ENCODE results near the gene PPM1L.
A peak's percentile ranks its signal among the peaks of the same experiment; 100 is the strongest.

Gene PPM1L

DNA sequence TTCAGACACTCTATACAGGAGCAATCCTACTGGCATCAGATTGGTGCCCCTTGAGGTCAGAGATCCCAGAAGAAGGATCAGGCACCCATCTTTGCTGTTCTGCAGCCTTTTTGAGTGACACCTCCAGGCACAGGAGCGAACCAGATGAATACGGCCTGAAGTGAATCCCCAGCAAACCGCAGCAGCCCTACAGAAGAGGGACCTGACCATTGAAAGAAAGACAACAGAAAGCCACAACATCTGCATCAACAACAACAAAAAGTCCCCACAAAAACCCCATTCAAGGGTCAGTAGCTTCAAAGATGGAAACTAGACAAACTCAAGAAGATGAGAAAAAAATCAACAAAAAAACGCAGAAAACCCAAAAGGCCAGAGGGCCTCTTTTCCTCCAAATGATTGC is 130.4 kb downstream of the PPM1L start:
- intact Hi-C loops (cut with DNase I): no loop called here
- no peak for DNase-seq

DNA sequence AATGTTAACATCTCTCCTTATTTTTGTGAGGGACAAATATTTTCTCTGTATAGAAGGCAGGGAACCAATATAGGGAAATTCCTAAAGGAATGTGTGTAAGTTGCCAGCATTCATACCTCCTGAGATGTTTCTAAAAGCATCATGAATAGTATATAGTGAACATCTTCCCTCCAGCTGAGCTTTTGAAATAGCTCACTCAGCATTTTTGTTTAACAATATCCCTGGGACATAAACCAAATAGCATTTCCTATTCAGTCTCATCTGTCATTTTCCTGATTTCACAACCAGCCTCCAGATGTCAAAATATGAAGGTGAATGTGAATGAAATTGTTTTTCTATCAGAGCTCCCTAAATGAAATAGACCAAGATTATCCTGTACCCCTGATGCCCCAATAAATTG is 137.2 kb downstream of the PPM1L start:
- DNase-seq: no peak
- intact Hi-C loops (cut with DNase I): no loop called here

GRCh38 chr3:160904691-160905090 is 148.7 kb downstream of the PPM1L start:
- intact Hi-C loops (cut with DNase I): no loop called here
- DNase-seq: no peak

- DNase-seq: no peak
- intact Hi-C loops (cut with DNase I): no loop called here
These were observed 150.6 kb downstream of the PPM1L start for GRCh38 chr3:160906646-160907045.

- no peak for DNase-seq
- intact Hi-C loops (cut with DNase I): no loop called here
These were observed 153.9 kb downstream of the PPM1L start for GRCh38 chr3:160909917-160910316.

DNA sequence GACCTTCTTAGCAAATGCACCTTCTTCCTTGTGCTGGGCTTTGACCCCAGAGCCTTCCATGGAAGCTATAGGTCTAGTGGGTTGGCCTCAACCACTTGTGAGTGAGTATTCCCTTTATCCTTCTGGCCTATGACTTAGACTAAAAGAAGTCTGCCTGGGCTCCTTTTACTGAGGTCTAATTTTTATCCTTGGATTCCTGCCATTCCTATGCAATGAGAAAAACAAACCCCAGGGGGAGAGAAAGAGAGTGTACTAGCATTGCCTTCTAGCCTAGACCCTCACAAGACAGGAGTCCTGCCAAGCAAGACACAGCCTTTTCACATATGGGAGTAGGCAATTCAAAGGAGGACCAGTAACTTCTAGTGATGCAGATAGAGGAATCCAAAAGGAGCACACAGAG is 155.4 kb downstream of the PPM1L start:
- DNase-seq: no peak
- intact Hi-C loops (cut with DNase I): no loop called here

DNA sequence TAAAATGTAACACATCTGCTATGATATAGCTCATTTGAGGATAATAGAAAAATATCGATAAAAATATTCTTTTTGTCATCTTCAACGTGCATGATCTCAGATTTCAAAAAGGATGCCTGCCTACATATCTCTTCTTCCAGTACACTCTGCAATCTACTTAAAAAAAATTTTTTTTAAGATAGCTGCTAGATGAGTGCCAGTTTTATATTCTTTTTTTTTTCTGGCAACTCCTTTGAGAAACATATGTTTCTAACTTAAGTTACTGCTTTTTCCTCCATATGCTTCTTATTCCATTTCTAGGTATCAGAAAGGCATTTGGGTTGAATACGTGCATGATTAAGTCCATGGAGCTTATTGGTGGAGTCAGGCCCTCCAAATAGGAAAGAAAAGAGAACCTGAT is 160.4 kb downstream of the PPM1L start:
- intact Hi-C loops (cut with DNase I): no loop called here
- DNase-seq: no peak

- no peak for DNase-seq
- intact Hi-C loops (cut with DNase I): no loop called here
These were observed 163.9 kb downstream of the PPM1L start for GRCh38 chr3:160919942-160920341.

DNA sequence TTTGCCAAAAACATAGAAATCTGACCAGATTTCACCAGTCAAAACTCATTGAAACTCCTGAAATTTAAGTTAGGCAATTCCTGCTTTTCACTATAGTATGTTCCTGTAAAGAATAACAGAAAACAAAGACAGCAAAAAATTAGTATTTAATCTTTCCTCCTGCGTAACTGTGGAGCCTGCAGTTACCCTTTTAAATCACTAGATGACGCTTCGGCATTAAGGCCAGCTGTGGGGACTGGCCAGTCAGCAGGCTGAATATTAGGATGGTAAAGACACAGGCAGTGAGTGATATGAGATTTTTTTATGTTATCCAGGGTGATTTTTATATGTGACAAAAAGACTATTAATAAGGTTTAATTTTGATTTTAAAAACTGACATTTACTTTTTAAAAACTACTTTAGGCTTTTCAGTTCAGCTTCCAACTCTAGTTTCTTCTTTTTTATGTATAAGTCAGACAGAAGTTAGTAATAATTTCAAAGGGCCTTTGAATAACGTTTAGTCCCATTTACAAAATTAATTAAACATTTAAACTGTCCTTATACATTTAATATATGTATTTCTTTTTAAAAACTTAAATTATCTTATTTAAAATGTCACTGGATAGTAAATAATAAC is 165.1 kb downstream of the PPM1L start:
- DNase-seq: peak in 14 of 42 donors; percentile 3 to 54 (median 16)
- intact Hi-C loops (cut with DNase I): no loop called here

DNA sequence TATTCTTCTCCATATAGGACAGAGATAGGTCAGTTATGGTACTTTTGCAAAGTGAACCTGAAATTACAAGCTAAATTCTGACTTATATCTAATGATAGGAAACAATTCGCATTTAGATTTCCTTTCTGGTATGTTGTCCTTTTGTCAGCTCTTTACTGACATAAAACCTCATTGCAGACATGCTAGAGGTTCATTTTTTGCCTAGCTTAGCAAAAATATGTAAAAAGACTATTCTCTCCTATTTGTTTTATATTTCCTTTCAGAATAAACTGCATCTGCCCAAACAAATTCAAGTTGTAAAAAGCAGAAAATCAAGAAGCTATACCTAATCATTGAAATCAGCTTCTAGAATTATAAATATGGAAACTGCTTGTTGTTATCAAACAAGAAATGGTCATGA is 168.7 kb downstream of the PPM1L start:
- intact Hi-C loops (cut with DNase I): no loop called here
- no peak for DNase-seq

GRCh38 chr3:160927620-160928019 is 171.6 kb downstream of the PPM1L start:
- intact Hi-C loops (cut with DNase I): no loop called here
- no peak for DNase-seq

GRCh38 chr3:160928183-160928726 is 172.2 kb downstream of the PPM1L start:
- no peak for DNase-seq
- intact Hi-C loops (cut with DNase I): no loop called here

DNA sequence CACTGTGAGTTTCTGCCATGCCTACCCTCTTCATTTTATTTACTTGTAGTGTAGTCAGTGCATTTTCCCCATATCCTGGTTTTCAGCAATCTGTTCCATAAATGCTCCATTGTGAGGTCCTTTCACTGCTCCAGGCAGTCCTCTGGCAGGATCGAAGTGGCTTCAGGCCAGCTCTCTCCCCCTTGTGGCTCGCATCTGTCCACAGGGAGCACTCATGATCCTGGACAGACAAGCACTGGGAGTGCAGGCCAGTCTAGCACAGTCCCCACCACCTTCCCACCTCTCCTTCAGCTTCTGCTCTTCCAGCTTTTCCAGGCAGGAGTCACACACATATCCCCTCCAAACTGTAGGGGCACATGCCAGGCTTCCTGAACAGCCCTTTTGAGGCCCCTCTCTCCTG is 173.6 kb downstream of the PPM1L start:
- intact Hi-C loops (cut with DNase I): no loop called here
- DNase-seq: peak in 38 of 42 donors; percentile 8 to 70 (median 38)

DNA sequence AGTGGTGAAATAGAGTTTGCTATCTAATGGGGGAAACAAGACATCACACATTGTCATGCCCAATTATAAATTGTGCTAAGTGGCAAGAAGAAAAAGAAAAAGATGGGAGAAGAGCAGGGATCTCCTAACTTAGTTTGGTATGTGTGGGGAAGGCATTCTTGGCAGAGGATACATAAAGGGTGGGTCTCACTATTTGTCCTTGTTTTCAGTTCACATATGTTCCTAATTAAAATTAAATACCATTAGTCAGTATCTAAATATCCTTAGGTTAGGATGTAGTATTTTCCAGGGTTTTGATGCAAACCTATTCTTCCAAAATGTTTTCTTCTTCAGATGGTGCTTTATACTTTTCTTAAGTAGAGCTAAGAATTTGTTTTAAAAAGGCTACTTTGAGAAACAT is 175.4 kb downstream of the PPM1L start:
- intact Hi-C loops (cut with DNase I): no loop called here
- DNase-seq: no peak

GRCh38 chr3:160935413-160936095 is 179.5 kb downstream of the PPM1L start:
- DNase-seq: no peak
- intact Hi-C loops (cut with DNase I): no loop called here

DNA sequence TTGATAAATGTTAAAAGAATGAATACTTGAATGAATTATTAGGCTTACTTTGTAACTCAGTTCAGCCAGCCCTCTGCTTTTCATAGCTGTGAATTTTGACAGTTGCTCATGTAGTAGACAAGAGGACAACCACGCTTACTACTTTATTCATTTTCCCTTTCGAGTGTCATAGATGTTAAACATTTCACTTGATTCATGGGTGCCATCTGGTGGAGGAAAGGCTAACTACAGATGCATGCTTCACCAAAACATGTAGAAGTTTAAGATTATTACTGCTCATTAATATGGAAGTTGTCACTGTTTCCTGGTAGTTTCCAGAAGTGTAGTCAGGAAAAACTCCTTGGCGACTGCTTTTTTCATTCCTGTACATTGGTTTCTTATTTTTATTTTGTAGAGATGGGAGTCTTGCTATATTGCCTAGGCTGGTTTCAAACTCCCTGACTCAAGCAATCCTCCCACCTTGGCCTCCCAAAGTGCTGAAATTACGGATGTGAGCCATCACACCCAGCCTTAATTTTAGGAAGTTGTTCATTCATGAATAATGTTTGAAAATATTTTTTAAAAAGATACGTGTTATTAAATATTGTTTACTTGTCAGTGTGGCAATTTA is 186.0 kb downstream of the PPM1L start:
- intact Hi-C loops (cut with DNase I): loop anchor here (5.0 kb wide), 1 partner anchor 235 kb away; no protein-coding TSS in a partner anchor
- DNase-seq: peak in 38 of 42 donors; percentile 25 to 95 (median 78)

GRCh38 chr3:160943996-160944395 is 188.0 kb downstream of the PPM1L start:
- intact Hi-C loops (cut with DNase I): loop anchor here (5.0 kb wide), 1 partner anchor 237 kb away; no protein-coding TSS in a partner anchor
- no peak for DNase-seq

- intact Hi-C loops (cut with DNase I): no loop called here
- DNase-seq: no peak
These were observed 189.3 kb downstream of the PPM1L start for GRCh38 chr3:160945336-160945735.

GRCh38 chr3:160948273-160948672 is 192.2 kb downstream of the PPM1L start:
- intact Hi-C loops (cut with DNase I): no loop called here
- peak in 4 of 42 donors; percentile 9 to 13 (median 10) for DNase-seq

DNA sequence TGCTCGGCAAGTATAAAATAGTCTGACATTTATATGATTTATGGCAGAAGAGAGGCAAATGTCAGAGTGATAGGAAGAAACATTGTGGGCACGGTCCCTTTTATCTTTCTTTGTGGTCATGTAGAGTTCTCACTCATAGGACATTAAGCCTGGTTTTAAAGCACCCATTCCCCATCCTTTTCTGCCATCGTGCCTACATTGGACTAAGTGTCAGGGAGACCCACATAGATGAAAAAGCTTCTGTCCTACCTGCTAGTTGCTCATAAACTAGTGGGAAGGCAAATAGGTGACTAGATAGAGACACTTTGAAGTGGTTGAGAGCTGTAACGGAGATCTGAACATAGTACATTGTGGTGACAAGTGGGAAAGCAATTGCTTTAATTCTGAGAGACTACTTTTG is 193.4 kb downstream of the PPM1L start:
- intact Hi-C loops (cut with DNase I): no loop called here
- DNase-seq: no peak

Measured in head of caudate nucleus (tissue), 42 donors.